Peyer's patch (tissue), 4 donors: ENCODE data around the gene RPL29. TPM values are rescaled to one million over a fixed set of nuclear protein-coding genes. Genes with fewer than 3 reads are reported as not detected.

Source experiments
- DNase-seq, 3 donors: peaks; one replicate each; pipeline ENCODE4 v3.0.0-alpha.2; 2017 to 2019
- H3K27ac ChIP-seq, 4 donors: fragments of 200-600 bp; sonication (generic); one replicate each; pipeline ENCODE4 v1.5.1; 2016 to 2019
- H3K27me3 ChIP-seq, 2 donors: fragments of 200-600 bp; sonication (generic); one replicate each; pipeline ENCODE4 v1.5.1; 2019
- H3K36me3 ChIP-seq, 3 donors: fragments of 200-600 bp; sonication (generic); one replicate each; pipeline ENCODE4 v1.5.1; 2016 to 2019
- H3K4me1 ChIP-seq, 4 donors: fragments of 200-600 bp; sonication (generic); one replicate each; pipeline ENCODE4 v1.5.1; 2016 to 2019
- H3K4me3 ChIP-seq, 4 donors: fragments of 200-600 bp; sonication (generic); 1 replicate in 3 of 4; 2 replicates in 1 of 4; pipeline ENCODE4 v1.5.1; 2016 to 2019; ENCODE audit warnings: mild to moderate bottlenecking in 1 of 4
- H3K9me3 ChIP-seq, 4 donors: fragments of 200-600 bp; sonication (generic); one replicate each; pipeline ENCODE4 v1.5.1; 2016 to 2019; ENCODE audit warnings: mild to moderate bottlenecking in 1 of 4
- CTCF ChIP-seq, 6 experiments: fragments of 450-650 bp in 4 of 6; fragments of 200-600 bp in 2 of 6; sonication (generic) in 1 of 6; IDR thresholded peaks; one replicate each; pipeline ENCODE4 v1.5.1; 2017 to 2019; ENCODE audit warnings: antibody characterized with exemption in 6 of 6, mild to moderate bottlenecking in 3 of 6, moderate library complexity in 1 of 6
- POLR2A ChIP-seq, 2 donors: fragments of 450-650 bp; IDR thresholded peaks; one replicate each; pipeline ENCODE4 v1.5.1; 2017; ENCODE audit warnings: antibody characterized with exemption in 2 of 2, mild to moderate bottlenecking in 2 of 2, moderate library complexity in 2 of 2
- total RNA-seq, 4 donors: library from RNA; depleted of rRNA; stranded (reverse); fragments of >200 nt; gene quantifications; one replicate each; pipeline ENCODE4 v1.1.0, GENCODE V29; 2016

The RPL29 gene
- total RNA-seq, 4 donors from 2014 or later, result 643 to 841 (median 711) TPM

- Histone ChIP-seq H3K27ac (no peak overlapping the region), H3K4me1 (peaks cover 0 to 10% (median 4%) of the 10 kb centered on the region in 4 donors), H3K9me3 (no peaks in the 10 kb centered on the region), H3K27me3 (no peaks in the 10 kb centered on the region), H3K36me3 (peaks cover 0 to 7% (median 0%) of the 10 kb centered on the region in 3 donors), H3K4me3 (no peak overlapping the region)
- no peak for DNase-seq
- TF ChIP-seq POLR2A (IDR thresholded peaks at IDR 0.05), result no peak
- no peak for TF ChIP-seq CTCF (IDR thresholded peaks at IDR 0.05)
Measured at GRCh38 chr3:51961011-51961410, 34.7 kb downstream of the RPL29 start.

- no peak overlapping the region for H3K27ac ChIP-seq
- peaks cover 0 to 7% (median 0%) of the 10 kb centered on the region in 3 donors for H3K36me3 ChIP-seq
- H3K4me3 ChIP-seq, result no peak overlapping the region
- H3K27me3 ChIP-seq, result no peaks in the 10 kb centered on the region
- peaks cover 0 to 5% (median 0%) of the 10 kb centered on the region in 4 donors for H3K9me3 ChIP-seq
- peaks cover 0 to 15% (median 7%) of the 10 kb centered on the region in 4 donors for H3K4me1 ChIP-seq
- DNase-seq, result no peak
- TF ChIP-seq POLR2A (IDR thresholded peaks at IDR 0.05) (no peak), CTCF (IDR thresholded peaks at IDR 0.05) (no peak)
Measured at GRCh38 chr3:51960386-51960785, 35.3 kb downstream of the RPL29 start.

- H3K4me1 ChIP-seq, result peaks cover 0 to 15% (median 7%) of the 10 kb centered on the region in 4 donors
- no peak overlapping the region for H3K4me3 ChIP-seq
- no peaks in the 10 kb centered on the region for H3K27me3 ChIP-seq
- H3K9me3 ChIP-seq, result peaks cover 0 to 6% (median 0%) of the 10 kb centered on the region in 4 donors
- no peak overlapping the region for H3K27ac ChIP-seq
- TF ChIP-seq CTCF (IDR thresholded peaks at IDR 0.05), result no peak
- no peak for TF ChIP-seq POLR2A (IDR thresholded peaks at IDR 0.05)
- DNase-seq, result no peak
- peaks cover 0 to 7% (median 0%) of the 10 kb centered on the region in 3 donors for H3K36me3 ChIP-seq
Measured at GRCh38 chr3:51959651-51960050, 36.0 kb downstream of the RPL29 start.

GRCh38 chr3:51958603-51959521 lies 36.8 kb downstream of the RPL29 start:
- Histone ChIP-seq H3K27ac (no peak overlapping the region), H3K27me3 (no peaks in the 10 kb centered on the region), H3K4me1 (peaks cover 0 to 15% (median 7%) of the 10 kb centered on the region in 4 donors), H3K4me3 (no peak overlapping the region), H3K36me3 (peaks cover 0 to 7% (median 0%) of the 10 kb centered on the region in 3 donors), H3K9me3 (peaks cover 0 to 6% (median 0%) of the 10 kb centered on the region in 4 donors)
- DNase-seq, result no peak
- TF ChIP-seq CTCF (IDR thresholded peaks at IDR 0.05) (no peak), POLR2A (IDR thresholded peaks at IDR 0.05) (no peak)

- TF ChIP-seq POLR2A (IDR thresholded peaks at IDR 0.05), result no peak
- TF ChIP-seq CTCF (IDR thresholded peaks at IDR 0.05), result no peak
- no peak overlapping the region for H3K27ac ChIP-seq
Measured at GRCh38 chr3:51957520-51958205, 38.0 kb downstream of the RPL29 start.

More at GRCh38 chr3:51957520-51958205, 38.0 kb downstream of the RPL29 start:
- Histone ChIP-seq H3K4me1 (peaks cover 0 to 15% (median 7%) of the 10 kb centered on the region in 4 donors), H3K36me3 (peaks cover 0 to 7% (median 0%) of the 10 kb centered on the region in 3 donors), H3K9me3 (peaks cover 0 to 6% (median 0%) of the 10 kb centered on the region in 4 donors), H3K4me3 (no peak overlapping the region), H3K27me3 (no peaks in the 10 kb centered on the region)
- no peak for DNase-seq
